ENCODE measurements around the gene RNF8.
"Not testable (repeated sequence)": the region's sequence is repeated elsewhere in the genome, so short reads cannot be mapped to it uniquely, and the experiment has no call there.

The RNF8 gene, protein sequence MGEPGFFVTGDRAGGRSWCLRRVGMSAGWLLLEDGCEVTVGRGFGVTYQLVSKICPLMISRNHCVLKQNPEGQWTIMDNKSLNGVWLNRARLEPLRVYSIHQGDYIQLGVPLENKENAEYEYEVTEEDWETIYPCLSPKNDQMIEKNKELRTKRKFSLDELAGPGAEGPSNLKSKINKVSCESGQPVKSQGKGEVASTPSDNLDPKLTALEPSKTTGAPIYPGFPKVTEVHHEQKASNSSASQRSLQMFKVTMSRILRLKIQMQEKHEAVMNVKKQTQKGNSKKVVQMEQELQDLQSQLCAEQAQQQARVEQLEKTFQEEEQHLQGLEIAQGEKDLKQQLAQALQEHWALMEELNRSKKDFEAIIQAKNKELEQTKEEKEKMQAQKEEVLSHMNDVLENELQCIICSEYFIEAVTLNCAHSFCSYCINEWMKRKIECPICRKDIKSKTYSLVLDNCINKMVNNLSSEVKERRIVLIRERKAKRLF

GRCh38 chr6:37353761-37354525 is at the start of gene RNF8:
RNF8 (plus strand) TSS chr6:37353983; CDS start chr6:37354165, 182 bp downstream.
- H3K4me3 ChIP-seq (ENCODE audit: low read depth, low read length): peak within 1 kb of the TSS; percentile 93
- DNase-seq (ENCODE audit: low read depth): peak; percentile 70
- no peak for TF ChIP-seq CTCF (IDR thresholded peaks at IDR 0.05; ENCODE audit: low read depth, low read length, missing control alignments)
- in situ Hi-C loops (cut with HindIII; ENCODE audit: low sequenced_read_pairs): no loop called here

DNA sequence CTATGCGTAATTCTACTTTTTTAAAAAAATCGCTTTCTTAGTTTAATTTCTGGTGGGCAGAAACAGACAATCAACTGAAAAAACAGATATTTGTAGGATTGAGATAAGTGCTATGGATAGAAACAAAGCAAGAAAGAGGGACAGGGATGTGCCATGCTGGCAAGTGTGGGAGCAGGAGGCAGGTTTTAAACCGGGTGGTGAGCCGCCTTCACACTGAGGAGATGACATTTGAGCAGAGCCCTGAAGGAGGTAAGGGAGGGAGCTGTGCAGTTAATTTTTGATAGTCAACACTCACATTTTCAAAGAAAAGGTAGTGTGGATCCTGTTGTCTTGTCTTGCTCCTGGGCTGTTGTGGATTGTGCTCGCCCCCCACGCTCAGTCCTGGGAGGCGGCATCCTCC is 49.0 kb upstream of the RNF8 start:
- no peak for DNase-seq (ENCODE audit: low read depth)
- no peak overlapping the region for H3K4me3 ChIP-seq (ENCODE audit: low read depth, low read length)
- in situ Hi-C loops (cut with HindIII; ENCODE audit: low sequenced_read_pairs): no loop called here
- TF ChIP-seq CTCF (IDR thresholded peaks at IDR 0.05; ENCODE audit: low read depth, low read length, missing control alignments): no peak

GRCh38 chr6:37305841-37306425 is 47.9 kb upstream of the RNF8 start:
- DNase-seq (ENCODE audit: low read depth): no peak
- no peak overlapping the region for H3K4me3 ChIP-seq (ENCODE audit: low read depth, low read length)
- in situ Hi-C loops (cut with HindIII; ENCODE audit: low sequenced_read_pairs): no loop called here
- no peak for TF ChIP-seq CTCF (IDR thresholded peaks at IDR 0.05; ENCODE audit: low read depth, low read length, missing control alignments)

GRCh38 chr6:37306624-37307222 is 47.1 kb upstream of the RNF8 start:
- no peak overlapping the region for H3K4me3 ChIP-seq (ENCODE audit: low read depth, low read length)
- no peak for TF ChIP-seq CTCF (IDR thresholded peaks at IDR 0.05; ENCODE audit: low read depth, low read length, missing control alignments)
- in situ Hi-C loops (cut with HindIII; ENCODE audit: low sequenced_read_pairs): no loop called here
- DNase-seq (ENCODE audit: low read depth): no peak

DNA sequence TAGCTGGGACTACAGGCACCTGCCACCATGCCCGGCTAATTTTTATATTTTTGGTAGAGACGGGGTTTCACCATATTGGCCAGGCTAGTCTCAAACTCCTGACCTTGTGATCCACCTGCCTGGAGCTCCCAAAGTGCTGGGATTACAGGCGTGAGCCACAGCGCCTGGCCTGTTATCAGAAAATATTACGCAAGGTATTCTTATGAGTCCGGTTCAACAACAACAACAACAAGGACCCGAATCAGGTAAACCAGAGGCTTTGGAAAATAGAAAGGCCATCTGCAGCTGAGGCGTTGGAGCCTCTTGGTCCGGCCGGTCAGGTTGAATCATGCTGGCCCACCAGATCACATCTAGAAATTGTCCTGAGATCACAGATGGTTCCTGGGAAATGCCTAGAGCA is 46.3 kb upstream of the RNF8 start:
- H3K4me3 ChIP-seq (ENCODE audit: low read depth, low read length); DNase-seq (ENCODE audit: low read depth); in situ Hi-C loops (cut with HindIII; ENCODE audit: low sequenced_read_pairs): not testable (repeated sequence)

DNA sequence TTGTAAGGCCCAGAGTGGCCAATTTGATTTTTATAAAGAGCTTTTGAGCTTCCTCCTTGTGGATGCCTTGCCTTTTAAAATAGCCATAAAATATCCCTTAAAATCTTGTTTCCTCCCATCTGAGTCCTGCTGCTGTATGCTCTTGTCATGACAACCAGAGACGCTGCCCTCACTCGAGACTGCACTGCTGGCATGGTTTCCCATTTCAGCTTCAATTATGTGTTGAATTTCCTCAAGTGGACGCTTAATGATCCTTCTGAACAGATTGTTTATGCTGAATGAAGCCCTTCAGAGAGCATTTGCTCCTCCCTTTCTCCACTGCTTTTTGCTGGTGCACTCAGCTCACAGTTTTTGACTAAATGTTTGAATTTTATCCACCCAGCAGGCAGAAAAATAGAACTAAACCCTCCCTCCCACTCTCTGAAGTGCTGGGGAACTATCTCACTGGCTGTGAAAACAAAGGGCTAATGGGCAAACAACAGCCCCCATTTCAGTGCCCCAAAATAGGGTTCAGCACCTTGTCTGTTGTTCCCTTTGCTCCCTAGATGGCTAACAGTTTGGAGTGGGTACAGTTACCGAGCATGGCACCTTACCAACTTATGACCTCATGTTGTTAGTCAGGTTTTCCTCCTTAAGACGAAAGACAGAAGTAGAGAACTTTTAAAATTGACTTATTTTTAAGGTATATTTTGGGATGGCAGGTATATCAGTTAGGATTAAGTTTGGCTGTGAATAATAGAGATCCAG is 45.5 kb upstream of the RNF8 start:
- TF ChIP-seq CTCF (IDR thresholded peaks at IDR 0.05; ENCODE audit: low read depth, low read length, missing control alignments): no peak
- H3K4me3 ChIP-seq (ENCODE audit: low read depth, low read length): no peak overlapping the region
- DNase-seq (ENCODE audit: low read depth): peak; percentile 32
- in situ Hi-C loops (cut with HindIII; ENCODE audit: low sequenced_read_pairs): no loop called here

All from astrocyte of the cerebellum (primary cell).